BLaER1 treated with 17β-estradiol and CSF1 and Interleukin-3, amounts not matched to agents 10 nM and 100 nM (cell line): Measurements from ENCODE around the gene SLC12A6.
"Not testable (repeated sequence)": the region's sequence is repeated elsewhere in the genome, so short reads cannot be mapped to it uniquely, and the experiment has no call there.

ENCODE experiments used
- H3K27ac ChIP-seq, 11 experiments: shearing (Covaris generic); formaldehyde crosslinking; 2 replicates each; pipeline ENCODE4 v1.8.1; 2022
- H3K27me3 ChIP-seq, 11 experiments: shearing (Covaris generic); formaldehyde crosslinking; 2 replicates each; pipeline ENCODE4 v1.8.1; 2022
- H3K36me3 ChIP-seq, 11 experiments: shearing (Covaris generic); formaldehyde crosslinking; 2 replicates each; pipeline ENCODE4 v1.8.1; 2022
- H3K4me1 ChIP-seq, 10 experiments: shearing (Covaris generic); formaldehyde crosslinking; 2 replicates each; pipeline ENCODE4 v1.8.1; 2022
- H3K4me2 ChIP-seq, 11 experiments: shearing (Covaris generic); formaldehyde crosslinking; 2 replicates each; pipeline ENCODE4 v1.8.1; 2022
- H3K4me3 ChIP-seq, 10 experiments: shearing (Covaris generic); formaldehyde crosslinking; 2 replicates each; pipeline ENCODE4 v1.8.1; 2022
- H3K9ac ChIP-seq, 11 experiments: shearing (Covaris generic); formaldehyde crosslinking; 2 replicates each; pipeline ENCODE4 v1.8.1; 2022
- H3K9me3 ChIP-seq, 11 experiments: shearing (Covaris generic); formaldehyde crosslinking; replicated peaks in 1 of 11; 2 replicates each; pipeline ENCODE4 v1.8.1; 2022
- H4K20me1 ChIP-seq, 11 experiments: shearing (Covaris generic); formaldehyde crosslinking; 2 replicates each; pipeline ENCODE4 v1.8.1; 2022
- Cebpa-rat ChIP-seq, 11 experiments: shearing (Covaris generic); IDR thresholded peaks; 2 replicates each; pipeline ENCODE4 v1.8.1; 2022

The SLC12A6 gene

DNA sequence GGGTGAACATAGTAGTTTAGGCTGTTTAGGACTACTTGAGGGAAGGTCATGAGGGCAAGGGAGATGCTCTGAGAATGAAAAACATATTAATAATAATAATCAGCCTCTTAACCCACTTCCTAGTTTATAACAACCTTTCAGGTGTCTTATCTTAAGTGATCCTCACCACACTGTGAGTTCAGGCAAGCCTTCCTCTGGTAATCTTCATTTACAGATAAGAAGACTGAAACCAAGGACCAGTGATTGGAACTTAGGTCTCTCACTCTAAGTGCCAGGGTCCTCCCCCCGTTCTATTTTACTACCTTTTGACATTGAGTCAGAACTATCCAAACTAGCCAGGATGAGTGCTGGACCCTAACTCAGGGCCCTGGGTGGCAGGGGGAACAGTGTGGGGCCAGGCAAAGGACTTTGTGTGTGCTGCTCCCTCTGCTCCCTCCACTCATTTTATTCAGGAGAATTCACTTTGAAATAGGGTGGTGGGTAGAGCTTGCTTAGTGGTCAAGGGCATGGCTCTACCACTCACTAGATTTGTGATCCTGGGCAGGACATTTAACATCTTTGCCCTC, 11.2 kb upstream of the SLC12A6 start:
- peaks cover 0 to 8% (median 6%) of the 10 kb centered on the region in 11 experiments; a peak in 7 of 22 replicates for H3K36me3 ChIP-seq
- no peak overlapping the region for H3K9ac ChIP-seq
- H3K4me3 ChIP-seq = no peak overlapping the region
- no peak overlapping the region for H3K27ac ChIP-seq
- no peaks in the 10 kb centered on the region for H3K9me3 ChIP-seq
- TF ChIP-seq Cebpa-rat (IDR thresholded peaks at IDR 0.05) = no peak
- H4K20me1 ChIP-seq = no peaks in the 10 kb centered on the region
- H3K4me2 ChIP-seq = no peak overlapping the region
- no peaks in the 10 kb centered on the region for H3K27me3 ChIP-seq
- no peaks in the 10 kb centered on the region for H3K4me1 ChIP-seq

DNA sequence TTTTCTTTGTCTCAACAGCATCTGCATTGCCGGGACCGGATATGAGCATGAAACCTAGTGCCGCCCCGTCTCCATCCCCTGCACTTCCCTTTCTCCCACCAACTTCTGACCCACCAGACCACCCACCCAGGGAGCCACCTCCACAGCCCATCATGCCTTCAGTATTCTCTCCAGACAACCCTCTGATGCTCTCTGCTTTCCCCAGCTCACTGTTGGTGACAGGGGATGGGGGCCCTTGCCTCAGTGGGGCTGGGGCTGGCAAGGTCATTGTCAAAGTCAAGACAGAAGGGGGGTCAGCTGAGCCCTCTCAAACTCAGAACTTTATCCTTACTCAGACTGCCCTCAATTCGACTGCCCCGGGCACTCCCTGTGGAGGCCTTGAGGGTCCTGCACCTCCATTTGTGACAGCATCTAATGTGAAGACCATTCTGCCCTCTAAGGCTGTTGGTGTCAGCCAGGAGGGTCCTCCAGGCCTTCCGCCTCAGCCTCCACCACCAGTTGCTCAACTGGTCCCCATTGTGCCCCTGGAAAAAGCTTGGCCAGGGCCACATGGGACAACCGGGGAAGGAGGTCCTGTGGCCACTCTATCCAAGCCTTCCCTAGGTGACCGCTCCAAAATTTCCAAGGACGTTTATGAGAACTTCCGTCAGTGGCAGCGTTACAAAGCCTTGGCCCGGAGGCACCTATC, 10.5 kb upstream of the SLC12A6 start:
- peaks cover 0 to 1% (median 0%) of the 10 kb centered on the region in 11 experiments; a peak in 1 of 22 replicates for H3K36me3 ChIP-seq
- no peaks in the 10 kb centered on the region for H4K20me1 ChIP-seq
- no peak overlapping the region for H3K27ac ChIP-seq
- TF ChIP-seq Cebpa-rat (IDR thresholded peaks at IDR 0.05) = no peak
- no peaks in the 10 kb centered on the region for H3K4me1 ChIP-seq
- H3K9ac ChIP-seq = no peak overlapping the region
- H3K4me2 ChIP-seq = no peak overlapping the region
- no peak overlapping the region for H3K4me3 ChIP-seq
- no peaks in the 10 kb centered on the region for H3K9me3 ChIP-seq
- H3K27me3 ChIP-seq = no peaks in the 10 kb centered on the region

- peak within 1 kb of the TSS; percentile 69 to 99 (median 95) for H3K4me2 ChIP-seq
- H4K20me1 ChIP-seq = peaks cover 0 to 15% (median 0%) of the 10 kb centered on the region in 11 experiments; a peak in 5 of 22 replicates
- H3K4me3 ChIP-seq = peak within 1 kb of the TSS; percentile 77 to 100 (median 88)
- H3K27me3 ChIP-seq = no peaks in the 10 kb centered on the region
- H3K9ac ChIP-seq = peak within 1 kb of the TSS; percentile 81 to 95 (median 91)
- H3K4me1 ChIP-seq = peaks cover 40 to 43% (median 41%) of the 10 kb centered on the region in 10 experiments
- peaks cover 0 to 10% (median 0%) of the 10 kb centered on the region in 11 experiments; a peak in 6 of 22 replicates for H3K9me3 ChIP-seq
- peak within 1 kb of the TSS; percentile 68 to 94 (median 90) for H3K27ac ChIP-seq
- peaks cover 21 to 37% (median 33%) of the 10 kb centered on the region in 11 experiments for H3K36me3 ChIP-seq
- TF ChIP-seq Cebpa-rat (IDR thresholded peaks at IDR 0.05) = no peak
Observed at GRCh38 chr15:34342737-34343575, 5.4 kb upstream of the SLC12A6 start, which contains the start of the genes NOP10 and NUTM1. TSS of gene NOP10 (minus strand) at chr15:34343136. CDS start at chr15:34343073, 63 bp downstream. TSS of gene NUTM1 (plus strand) at chr15:34343315. CDS start at chr15:34343697, 382 bp downstream.

DNA sequence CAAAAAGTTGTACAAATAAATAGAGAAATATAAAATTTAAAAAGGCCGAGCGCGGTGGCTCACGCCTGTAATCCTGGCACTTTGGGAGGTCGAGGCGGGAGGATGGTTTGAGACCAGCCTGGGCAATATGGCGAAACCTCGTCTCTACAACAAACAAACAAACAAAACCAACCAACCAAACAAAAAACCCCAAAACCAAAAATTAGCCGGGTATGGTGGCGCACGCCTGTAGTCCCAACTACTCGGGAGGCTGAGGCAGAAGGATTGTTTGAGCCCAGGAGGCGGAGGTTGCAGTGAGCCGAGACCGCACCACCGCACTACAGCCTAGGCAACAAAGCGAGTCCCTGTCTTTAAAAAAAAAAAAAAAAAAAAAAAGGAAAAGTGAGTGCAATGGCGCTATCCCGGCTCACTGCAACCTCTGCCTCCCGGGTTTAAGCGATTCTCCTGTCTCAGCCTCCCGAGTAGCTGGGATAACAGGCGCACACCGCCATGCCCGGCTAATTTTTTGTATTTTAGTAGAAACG, 4.7 kb upstream of the SLC12A6 start:
- H4K20me1 ChIP-seq = peaks cover 0 to 15% (median 0%) of the 10 kb centered on the region in 11 experiments; a peak in 5 of 22 replicates
- H3K4me3 ChIP-seq = peak overlapping the region; percentile 77 to 100 (median 88)
- peak overlapping the region; percentile 68 to 94 (median 90) for H3K27ac ChIP-seq
- H3K27me3 ChIP-seq = not testable (repeated sequence)
- H3K36me3 ChIP-seq = peaks cover 21 to 37% (median 33%) of the 10 kb centered on the region in 11 experiments
- H3K4me1 ChIP-seq = peaks cover 40 to 43% (median 41%) of the 10 kb centered on the region in 10 experiments
- H3K4me2 ChIP-seq = peak overlapping the region; percentile 69 to 99 (median 95)
- peak overlapping the region; percentile 81 to 95 (median 91) for H3K9ac ChIP-seq
- peaks cover 0 to 10% (median 0%) of the 10 kb centered on the region in 11 experiments; a peak in 6 of 22 replicates for H3K9me3 ChIP-seq

- Histone ChIP-seq H3K36me3 (peaks cover 21 to 37% (median 33%) of the 10 kb centered on the region in 11 experiments), H4K20me1 (peaks cover 0 to 15% (median 0%) of the 10 kb centered on the region in 11 experiments; a peak in 5 of 22 replicates), H3K4me2 (peak overlapping the region; percentile 69 to 99 (median 95)), H3K9me3 (peaks cover 0 to 10% (median 0%) of the 10 kb centered on the region in 11 experiments; a peak in 6 of 22 replicates), H3K27me3 (no peaks in the 10 kb centered on the region), H3K4me1 (peaks cover 42 to 47% (median 46%) of the 10 kb centered on the region in 10 experiments), H3K9ac (peak overlapping the region; percentile 81 to 95 (median 91); a peak in 19 of 22 replicates), H3K27ac (peak overlapping the region in 10 of 11 experiments; percentile 84 to 94 (median 90); a peak in 20 of 22 replicates), H3K4me3 (peak overlapping the region; percentile 77 to 100 (median 88))
- TF ChIP-seq Cebpa-rat (IDR thresholded peaks at IDR 0.05) = no peak
Observed at GRCh38 chr15:34341381-34342212, 4.0 kb upstream of the SLC12A6 start.

DNA sequence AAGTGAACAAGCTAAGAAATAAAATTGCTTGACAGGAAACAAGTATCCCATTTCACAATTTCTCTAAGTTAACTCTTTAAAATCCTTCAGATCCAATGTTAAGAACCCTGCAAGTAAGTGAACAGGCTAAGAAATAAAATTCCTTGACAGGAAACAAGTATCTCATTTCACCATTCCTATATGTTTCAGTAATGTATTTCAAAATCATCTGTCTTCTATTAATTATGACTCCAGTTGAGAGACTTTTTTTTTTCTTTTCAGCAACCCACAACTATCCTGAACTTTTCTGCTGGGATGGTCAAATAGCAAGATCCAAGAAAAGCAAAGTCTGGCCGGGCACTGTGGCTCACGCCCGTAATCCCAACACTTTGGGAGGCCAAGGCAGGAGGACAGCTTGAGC, 2.4 kb upstream of the SLC12A6 start:
- H3K4me3 ChIP-seq = peak overlapping the region in 9 of 10 experiments; percentile 2 to 100 (median 31); a peak in 13 of 20 replicates
- peaks cover 21 to 37% (median 33%) of the 10 kb centered on the region in 11 experiments for H3K36me3 ChIP-seq
- no peak for TF ChIP-seq Cebpa-rat (IDR thresholded peaks at IDR 0.05)
- H3K27me3 ChIP-seq = no peaks in the 10 kb centered on the region
- peaks cover 0 to 15% (median 0%) of the 10 kb centered on the region in 11 experiments; a peak in 5 of 22 replicates for H4K20me1 ChIP-seq
- H3K4me2 ChIP-seq = peak overlapping the region; percentile 87 to 99 (median 95)
- H3K27ac ChIP-seq = peak overlapping the region in 8 of 11 experiments; percentile 8 to 96 (median 26); a peak in 10 of 22 replicates
- H3K9me3 ChIP-seq = peaks cover 0 to 10% (median 0%) of the 10 kb centered on the region in 11 experiments; a peak in 6 of 22 replicates
- peaks cover 47 to 61% (median 51%) of the 10 kb centered on the region in 10 experiments for H3K4me1 ChIP-seq
- H3K9ac ChIP-seq = peak overlapping the region in 10 of 11 experiments; percentile 27 to 61 (median 50); a peak in 15 of 22 replicates

DNA sequence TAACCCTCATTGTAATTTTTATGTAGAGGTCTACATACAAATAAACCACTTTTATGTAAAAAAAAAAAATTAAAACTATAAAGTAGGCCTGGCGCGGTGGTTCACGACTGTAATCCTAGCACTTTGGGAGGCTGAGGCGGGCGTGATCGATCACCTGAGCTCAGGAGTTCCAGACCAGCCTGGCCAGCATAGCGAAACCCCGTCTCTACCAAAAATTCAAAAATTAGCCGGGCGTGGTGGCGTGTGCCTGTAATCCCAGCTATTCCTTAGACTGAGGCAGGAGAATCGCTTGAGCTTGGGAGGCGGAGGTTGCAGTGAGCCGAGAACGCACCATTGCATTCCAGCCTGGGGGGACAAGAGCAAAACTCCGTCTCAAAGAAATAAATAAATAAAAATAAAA, 766 bp upstream of the SLC12A6 start:
- no peak for TF ChIP-seq Cebpa-rat (IDR thresholded peaks at IDR 0.05)
- Histone ChIP-seq H3K4me1 (peaks cover 47 to 77% (median 59%) of the 10 kb centered on the region in 10 experiments), H3K9ac (peak overlapping the region; percentile 90 to 96 (median 94); a peak in 19 of 22 replicates), H3K36me3 (peaks cover 21 to 37% (median 33%) of the 10 kb centered on the region in 11 experiments), H3K9me3 (peaks cover 0 to 10% (median 0%) of the 10 kb centered on the region in 11 experiments; a peak in 6 of 22 replicates), H3K4me3 (peak overlapping the region; percentile 80 to 97 (median 86); a peak in 19 of 20 replicates), H3K27ac (peak overlapping the region in 9 of 11 experiments; percentile 9 to 98 (median 94); a peak in 17 of 22 replicates), H3K27me3 (no peaks in the 10 kb centered on the region), H3K4me2 (peak overlapping the region; percentile 87 to 99 (median 95)), H4K20me1 (peaks cover 0 to 15% (median 0%) of the 10 kb centered on the region in 11 experiments; a peak in 5 of 22 replicates)
